SK-MEL-5 (cell line): ENCODE results near the gene CCDC32. TPM values are rescaled to one million over a fixed set of nuclear protein-coding genes. Genes with fewer than 3 reads are reported as not detected.
A peak's percentile ranks its signal among the peaks of the same experiment; 100 is the strongest.

ENCODE experiments used
- DNase-seq: peaks from one replicate; pipeline ENCODE4 v3.0.0-alpha.2; 2016; ENCODE audit warnings: low read depth, low spot score
- in situ Hi-C: cut with HindIII; loops from 2 replicates; pipeline ENCODE4 v1.10.0; 2016; ENCODE audit warnings: low sequenced_read_pairs, high pct_unique_total_duplicates, low pct_unique_long_range_greater_than_20kb
- small RNA-seq, 2 experiments: library from RNA; depleted of rRNA; stranded (forward); fragments of <200 nt; gene quantifications; one replicate each; pipeline ENCODE3, GENCODE V24; 2014
- total RNA-seq: library from RNA; depleted of rRNA; stranded (reverse); fragments of >200 nt; shearing (Covaris generic); gene quantifications from 2 replicates; pipeline ENCODE4 v1.2.3, GENCODE V29; 2014; rRNA removed

Gene CCDC32
- total RNA-seq, 1 experiment from 2014 or later: 8.9 TPM

DNA sequence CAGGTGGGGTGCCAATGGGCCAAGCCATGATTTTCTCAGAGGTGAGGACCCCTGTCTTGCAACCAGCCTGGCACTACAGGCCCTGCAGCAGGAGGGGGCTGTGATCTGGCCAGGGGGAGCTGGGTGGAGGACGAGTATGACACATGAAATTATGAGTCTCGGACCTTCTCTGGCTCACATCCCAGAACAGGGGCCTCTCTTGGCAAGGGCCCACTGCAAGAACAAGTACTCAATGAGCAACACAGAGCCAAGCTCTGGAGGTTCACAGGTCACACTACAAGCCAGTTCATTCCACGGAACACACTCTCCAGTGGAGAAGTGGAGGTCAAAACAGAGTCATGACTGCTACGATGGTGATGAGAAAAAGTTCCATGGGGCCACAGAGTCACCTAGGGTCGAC, 28.3 kb downstream of the CCDC32 start:
- no peak for DNase-seq
- in situ Hi-C loops: no loop called here

DNA sequence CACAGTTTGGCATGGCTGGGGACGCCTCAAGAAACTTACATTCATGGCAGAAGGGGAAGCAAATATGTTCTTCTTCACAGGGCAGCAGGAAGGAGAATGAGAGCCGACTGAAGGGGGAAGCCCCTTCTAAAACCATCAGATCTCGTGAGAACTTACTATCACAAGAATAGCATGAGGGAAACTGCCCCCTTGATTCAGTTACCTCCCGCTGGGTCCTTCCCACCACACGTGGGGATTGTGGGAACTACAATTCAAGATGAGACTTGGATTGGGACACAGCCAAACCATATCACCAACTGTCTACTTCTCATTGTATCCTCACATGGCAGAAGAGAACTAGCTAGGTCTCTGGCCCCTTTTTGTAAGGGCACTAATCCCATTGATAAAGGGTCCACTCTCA, 30.5 kb downstream of the CCDC32 start:
- peak; percentile 9 for DNase-seq

DNA sequence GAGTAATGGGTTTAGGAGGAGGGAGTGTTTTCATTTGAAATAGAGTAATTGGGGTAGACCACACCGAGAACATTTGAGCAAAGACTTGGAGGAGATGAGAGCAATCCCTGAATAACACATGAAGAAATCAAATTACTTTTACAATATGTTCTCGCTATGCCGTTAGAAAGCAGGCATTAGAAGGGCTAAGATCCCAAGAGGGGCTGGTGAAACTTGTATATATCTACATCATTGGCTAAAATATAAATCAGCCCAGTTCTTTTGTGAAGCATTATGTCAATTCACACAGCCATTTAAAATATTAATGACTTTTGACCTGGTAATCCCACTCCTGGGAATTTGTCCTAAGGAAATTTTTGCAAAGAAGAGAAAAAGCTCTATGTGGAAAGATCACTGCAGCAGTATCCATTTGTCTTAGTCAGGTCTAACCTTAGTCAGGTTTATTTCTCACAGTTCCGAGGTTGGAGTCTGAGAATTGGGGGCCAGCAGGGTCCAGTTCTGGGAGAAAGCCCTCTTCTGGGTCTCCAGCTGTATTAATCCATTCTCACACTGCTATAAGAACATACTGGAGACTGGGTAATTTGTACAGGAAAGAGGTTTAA, 31.0 kb downstream of the CCDC32 start:
- in situ Hi-C loops: no loop called here
- no peak for DNase-seq

More for the DNA sequence above, 30.5 kb downstream of the CCDC32 start:
- in situ Hi-C loops: no loop called here

DNA sequence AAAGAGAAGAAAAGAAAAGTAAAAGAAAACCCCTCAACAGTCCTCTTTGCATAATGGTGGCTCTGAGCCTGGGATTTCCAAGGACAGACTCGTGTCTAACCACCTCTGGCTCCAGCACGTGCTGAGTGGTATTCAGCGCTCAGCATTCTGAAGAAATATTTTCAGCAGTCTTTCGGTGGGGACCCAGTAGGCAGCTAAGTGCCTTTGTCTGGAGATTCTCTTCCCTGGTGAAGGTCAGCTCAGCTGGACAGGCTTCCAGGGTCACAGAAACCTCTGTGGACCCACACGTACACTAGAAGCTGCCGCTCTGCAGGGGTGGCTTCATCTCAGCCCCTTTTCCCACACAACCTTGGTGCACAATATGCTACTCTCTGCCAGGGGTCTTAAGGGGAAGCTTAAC, 36.0 kb downstream of the CCDC32 start:
- in situ Hi-C loops: no loop called here

DNA sequence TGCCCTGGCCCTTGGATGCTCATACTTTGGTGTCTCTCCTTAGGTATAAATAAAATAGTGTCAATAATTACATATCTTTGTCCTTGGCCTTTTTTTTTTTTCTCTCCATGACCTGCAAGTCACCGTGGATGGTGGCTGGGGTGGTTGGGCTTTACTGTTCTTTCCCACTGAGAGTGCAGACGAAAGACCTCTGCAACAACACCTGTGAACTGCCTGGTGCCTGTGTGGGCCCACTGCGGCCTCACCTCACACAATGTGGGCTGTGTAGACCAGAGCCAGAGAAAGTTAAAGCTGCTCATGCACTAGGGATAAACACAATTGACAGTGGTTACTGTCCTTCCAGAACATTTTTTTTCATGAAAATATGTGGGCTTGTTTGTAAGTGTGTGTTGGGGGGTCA, 39.0 kb downstream of the CCDC32 start:
- DNase-seq: no peak
- in situ Hi-C loops: no loop called here

More for the DNA sequence above, 36.0 kb downstream of the CCDC32 start:
- DNase-seq: no peak

DNA sequence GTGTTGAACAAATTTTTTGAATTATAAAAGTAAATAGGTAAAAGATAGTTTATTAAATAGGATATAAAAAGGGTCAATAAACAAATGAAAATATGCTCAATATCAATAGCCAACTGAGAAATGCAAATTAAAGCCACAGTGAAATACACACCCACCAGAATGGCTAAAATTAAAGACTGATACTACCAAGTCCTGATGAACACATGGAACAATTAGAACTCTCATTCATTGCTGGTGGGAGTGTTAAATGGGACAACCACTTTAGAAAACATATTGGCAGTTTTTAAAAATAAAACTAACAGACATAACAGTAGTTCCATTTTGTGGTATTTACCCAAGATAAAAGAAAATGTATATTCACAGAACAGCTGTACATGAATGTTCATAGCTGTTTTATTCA, 41.2 kb downstream of the CCDC32 start:
- in situ Hi-C loops: no loop called here
- no peak for DNase-seq

DNA sequence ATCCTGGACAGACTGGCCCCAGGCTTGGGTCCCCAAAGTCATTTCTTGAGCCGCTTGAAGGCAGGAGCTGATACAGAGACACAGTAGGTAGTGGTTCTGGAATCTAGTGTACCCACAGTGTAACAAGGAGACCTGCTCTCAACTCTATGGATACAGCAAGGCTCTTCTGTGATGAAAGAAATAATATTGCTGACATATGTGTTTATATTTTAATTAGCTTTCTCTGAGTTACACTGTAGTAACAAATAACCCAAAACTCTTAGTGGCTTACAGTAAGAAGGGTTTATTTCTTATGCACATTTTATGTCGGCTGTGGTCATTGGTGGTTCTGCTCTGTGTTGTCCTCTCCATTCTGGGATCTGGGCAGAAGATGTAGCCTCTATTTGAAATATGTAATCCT, 48.5 kb downstream of the CCDC32 start:
- no peak for DNase-seq
- in situ Hi-C loops: no loop called here

DNA sequence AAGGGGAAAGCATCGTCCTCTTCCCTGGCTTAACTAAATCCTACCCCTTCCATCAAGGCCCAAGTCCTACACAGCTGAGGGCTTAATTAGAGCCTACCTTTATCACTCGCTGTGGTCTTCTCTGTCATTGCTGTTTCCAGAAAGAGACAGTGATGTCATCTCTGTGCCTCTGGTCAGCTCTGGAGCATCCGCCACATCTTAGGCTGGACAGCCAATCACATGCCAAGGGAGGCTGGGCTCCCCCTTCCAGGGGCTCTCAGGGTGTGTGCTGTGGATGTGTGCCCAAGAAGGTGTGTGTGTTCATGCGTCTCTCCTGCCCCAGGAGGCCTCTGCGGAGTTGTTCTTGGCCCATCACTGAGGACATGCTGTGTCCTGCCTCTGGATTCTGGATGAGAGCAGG, 51.2 kb downstream of the CCDC32 start:
- in situ Hi-C loops: no loop called here
- DNase-seq: no peak

DNA sequence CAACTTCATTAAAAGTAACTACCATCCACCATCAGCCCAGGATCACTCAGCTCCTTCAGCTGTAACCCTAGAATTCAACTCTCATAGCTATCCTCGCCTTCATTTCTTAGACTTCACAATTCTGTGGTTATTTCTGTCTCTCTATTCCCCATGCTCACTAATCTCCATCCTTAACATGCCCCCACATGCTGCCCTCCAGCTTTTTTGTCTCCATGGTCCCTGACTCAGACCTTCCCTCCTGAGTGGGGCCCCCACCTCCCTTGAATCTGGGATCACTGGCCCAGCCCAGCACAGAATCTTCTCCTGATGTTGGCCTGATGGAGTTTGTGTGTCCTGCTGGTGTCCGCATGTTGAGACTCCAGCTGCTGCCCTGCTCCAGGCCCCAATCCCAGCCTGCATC, 52.4 kb downstream of the CCDC32 start:
- DNase-seq: no peak
- in situ Hi-C loops: no loop called here

DNA sequence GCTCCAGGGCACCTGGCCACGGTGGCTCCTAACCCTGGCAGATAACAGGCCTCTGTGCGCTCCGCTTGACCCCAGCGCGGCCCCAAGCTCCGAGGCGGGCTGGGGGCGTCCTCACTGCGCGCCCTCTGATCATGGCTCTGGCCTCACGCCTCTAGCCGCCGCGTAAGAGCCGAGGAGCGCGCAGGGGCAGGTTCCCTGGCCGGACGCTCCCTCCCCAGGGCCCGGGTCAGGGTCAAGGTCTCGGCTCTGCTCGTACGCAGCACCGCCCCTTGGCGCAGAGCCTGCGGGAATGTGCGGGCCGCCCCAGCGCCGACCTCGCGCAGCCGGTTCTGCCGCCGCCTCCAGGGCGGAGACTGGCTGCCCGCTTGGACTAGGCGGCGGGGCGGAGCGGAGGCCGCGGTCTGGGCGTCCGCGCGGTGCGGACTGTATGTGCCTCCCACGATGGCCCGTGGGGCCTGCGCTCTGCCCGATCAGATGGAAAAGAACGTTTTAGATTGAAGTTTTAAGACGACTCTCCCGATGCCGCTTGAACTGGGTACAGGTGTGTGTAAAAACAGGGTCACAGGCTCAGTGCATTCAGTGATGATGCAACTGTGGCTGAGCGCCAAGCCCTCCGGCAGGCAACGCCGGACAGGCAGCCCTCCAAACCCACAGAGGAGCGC, 53.2 kb downstream of the CCDC32 start:
- DNase-seq: no peak
- in situ Hi-C loops: no loop called here

DNA sequence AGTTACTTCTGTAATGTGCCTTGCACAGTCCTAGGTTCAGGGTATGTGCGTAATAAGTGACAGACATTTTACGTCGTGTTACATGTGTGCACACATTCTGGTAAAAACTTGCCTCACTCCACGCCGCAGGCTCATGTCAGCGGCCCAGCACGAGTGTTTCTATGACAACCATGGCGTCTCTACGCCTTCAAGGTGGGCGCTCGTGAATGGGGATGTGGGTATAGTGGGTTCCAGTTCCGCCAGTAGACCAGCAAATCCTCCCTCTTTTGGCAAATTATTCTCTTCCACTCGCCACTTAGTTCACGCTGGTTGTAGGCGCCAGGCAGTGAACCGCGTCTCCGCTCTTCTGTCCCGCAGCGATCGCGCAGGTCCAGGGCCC, 53.8 kb downstream of the CCDC32 start:
- DNase-seq: no peak
- in situ Hi-C loops: no loop called here

DNA sequence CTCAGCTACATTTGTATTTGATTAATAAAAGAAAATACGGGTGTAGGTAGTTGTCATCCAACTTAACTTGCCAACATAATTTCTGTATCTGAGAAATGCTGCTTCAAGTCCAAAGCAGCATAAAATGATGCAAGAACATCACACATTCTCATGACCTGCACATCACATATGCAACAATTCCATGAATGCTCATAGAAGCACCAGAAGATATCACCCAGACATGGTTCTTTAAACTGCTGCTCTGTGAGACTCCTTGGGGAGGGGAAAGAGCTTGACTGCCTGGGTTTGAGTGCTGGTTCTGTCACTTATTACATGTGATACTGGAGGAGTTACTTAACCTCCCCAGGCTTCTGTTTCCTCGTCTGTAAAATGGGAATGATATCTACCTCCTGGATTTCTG, 54.6 kb downstream of the CCDC32 start:
- in situ Hi-C loops: no loop called here
- DNase-seq: no peak

DNA sequence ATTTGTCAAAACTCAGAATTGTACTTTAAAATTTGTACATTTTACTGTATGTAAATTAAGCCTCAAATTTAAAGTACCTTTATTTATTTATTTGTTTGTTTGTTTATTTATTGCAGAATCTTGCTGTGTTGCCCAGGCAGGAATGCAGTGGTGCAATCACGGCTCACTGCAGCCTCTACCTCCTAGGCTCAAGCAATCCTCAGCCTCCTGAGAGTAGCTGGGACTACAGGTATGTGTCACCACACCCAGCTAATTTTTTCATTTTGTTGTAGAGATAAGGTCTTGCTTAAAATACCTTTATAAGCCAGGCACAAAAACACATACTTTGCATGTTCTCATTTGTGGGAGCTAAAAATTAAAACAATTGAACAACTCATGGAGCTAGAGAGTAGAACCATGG, 56.6 kb downstream of the CCDC32 start:
- no peak for DNase-seq
- in situ Hi-C loops: no loop called here

DNA sequence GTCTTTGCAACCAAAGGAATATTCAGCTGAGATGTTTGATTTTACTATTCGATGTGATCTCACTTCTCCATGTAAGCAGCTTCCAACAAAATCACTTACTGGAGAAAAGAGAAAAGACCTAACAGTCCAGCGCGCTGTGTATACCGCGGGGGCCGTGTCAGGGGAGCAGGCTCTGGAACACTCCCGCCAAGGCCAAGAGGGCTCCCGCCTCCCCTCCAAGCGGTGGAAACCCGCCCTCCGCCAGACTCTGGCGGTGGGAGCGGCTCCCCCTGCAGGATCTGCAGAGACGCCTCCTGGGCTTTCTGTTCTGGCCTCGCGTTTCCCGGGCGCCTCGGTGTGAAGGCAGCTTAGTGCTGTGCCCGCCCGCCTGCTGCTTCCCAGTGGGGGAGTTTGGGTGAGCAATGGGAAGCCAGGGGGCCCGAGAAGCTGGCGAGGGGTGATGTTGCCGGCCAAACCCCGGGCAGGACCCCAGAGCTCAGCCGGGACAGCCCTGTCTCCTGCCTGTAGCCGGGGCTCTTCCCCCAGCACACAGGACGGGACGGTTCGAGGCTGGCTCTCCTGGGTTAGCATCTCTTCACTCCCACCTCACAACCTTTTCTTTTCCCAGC, 57.8 kb downstream of the CCDC32 start:
- DNase-seq: peak; percentile 83
- in situ Hi-C loops: no loop called here

Small RNAs within 50 kb of the gene (small RNA-seq; reads per million reads assigned to genes)
- gene RF00017: 0 reads per million in 2 experiments
- 0 reads per million in 2 experiments for gene RNU6-516P

Other genes starting within 250 kb of the CCDC32 start
- 11.5 and 12.3 TPM in 2 replicates for gene INAFM2, start 241.3 kb downstream of the CCDC32 start, total RNA-seq
- 5.0 and 5.5 TPM in 2 replicates for gene CCDC9B, start 224.1 kb downstream of the CCDC32 start, total RNA-seq
- gene PHGR1, start 214.0 kb downstream of the CCDC32 start, total RNA-seq: not detected in 2 replicates
- 0.34 and 0.80 TPM in 2 replicates for gene DISP2, start 206.8 kb downstream of the CCDC32 start, total RNA-seq
- gene KNSTRN, start 182.3 kb downstream of the CCDC32 start, total RNA-seq: 39.7 and 41.8 TPM in 2 replicates
- 16.6 and 23.3 TPM in 2 replicates for gene IVD, start 159.2 kb downstream of the CCDC32 start, total RNA-seq
- 9.1 and 10.7 TPM in 2 replicates for gene BAHD1, start 124.1 kb downstream of the CCDC32 start, total RNA-seq
- gene CHST14, start 94.1 kb downstream of the CCDC32 start, total RNA-seq: 15.5 and 16.4 TPM in 2 replicates
- 13.7 and 17.9 TPM in 2 replicates for gene RPUSD2, start 4.3 kb upstream of the CCDC32 start, total RNA-seq
- gene KNL1, start 29.2 kb upstream of the CCDC32 start, total RNA-seq: 17.2 and 18.4 TPM in 2 replicates
- gene RAD51, start 130.1 kb upstream of the CCDC32 start, total RNA-seq: 5.1 and 7.0 TPM in 2 replicates
- gene RMDN3, start 190.2 kb upstream of the CCDC32 start, total RNA-seq: 26.6 and 31.3 TPM in 2 replicates
- gene GCHFR, start 199.0 kb upstream of the CCDC32 start, total RNA-seq: 0.82 and 1.3 TPM in 2 replicates
- not detected in 2 replicates for gene C15orf62, start 204.9 kb upstream of the CCDC32 start, total RNA-seq
- 9.3 and 11.5 TPM in 2 replicates for gene ZFYVE19, start 242.0 kb upstream of the CCDC32 start, total RNA-seq
- 23.5 and 26.9 TPM in 2 replicates for gene DNAJC17, start 242.4 kb upstream of the CCDC32 start, total RNA-seq